DND-41 (cell line): ENCODE measurements around the gene TBL1XR1.

Source experiments
- ATAC-seq: fragments of 200-7000 bp; cut with Tn5 transposase; 3 replicates; pipeline ENCODE4 v1.9.1; 2021; ENCODE audit warnings: low read depth; ENCODE audit not compliant: insufficient read depth
- DNase-seq: peaks from one replicate; pipeline ENCODE4 v3.0.0-alpha.2; 2020
- H2AFZ ChIP-seq: 2 replicates; pipeline ENCODE4 v1.6.0; 2012; ENCODE audit warnings: low read depth, low read length
- H3K27ac ChIP-seq: 2 replicates; pipeline ENCODE4 v1.5.1; 2012; ENCODE audit warnings: low read length, inconsistent platforms
- H3K27me3 ChIP-seq: fragments of 200-600 bp; sonication (generic); 2 replicates; pipeline ENCODE4 v1.6.0; 2012; ENCODE audit warnings: low read length, mild to moderate bottlenecking, inconsistent platforms; ENCODE audit not compliant: insufficient read depth, poor library complexity
- H3K36me3 ChIP-seq: 2 replicates; pipeline ENCODE4 v1.5.1; 2012; ENCODE audit warnings: low read length, inconsistent platforms; ENCODE audit not compliant: insufficient read depth
- H3K4me1 ChIP-seq: 2 replicates; pipeline ENCODE4 v1.5.1; 2012; ENCODE audit warnings: mild to moderate bottlenecking, low read length; ENCODE audit not compliant: insufficient read depth
- H3K4me2 ChIP-seq: 2 replicates; pipeline ENCODE4 v1.6.0; 2012; ENCODE audit warnings: mild to moderate bottlenecking, moderate library complexity, low read length, inconsistent platforms; ENCODE audit not compliant: insufficient read depth
- H3K4me3 ChIP-seq, 2 experiments: fragments of 200-600 bp in 1 of 2; shearing (Covaris generic) in 1 of 2; 2 replicates each; pipeline ENCODE4 v1.5.1; 2012 to 2016; ENCODE audit warnings: inconsistent platforms in 2 of 2, low read length in 2 of 2, mild to moderate bottlenecking in 2 of 2, low read depth in 1 of 2, moderate library complexity in 1 of 2
- H3K79me2 ChIP-seq: 2 replicates; pipeline ENCODE4 v1.6.0; 2012; ENCODE audit warnings: low read length, inconsistent platforms; ENCODE audit not compliant: insufficient read depth
- H3K9ac ChIP-seq: 2 replicates; pipeline ENCODE4 v1.6.0; 2012; ENCODE audit warnings: low read depth, mild to moderate bottlenecking, inconsistent platforms, low read length, moderate library complexity
- H3K9me3 ChIP-seq: 2 replicates; pipeline ENCODE4 v1.5.1; 2012; ENCODE audit warnings: low read length, moderate library complexity, mild to moderate bottlenecking, inconsistent platforms; ENCODE audit not compliant: insufficient read depth, severe bottlenecking
- H4K20me1 ChIP-seq: 2 replicates; pipeline ENCODE4 v1.6.0; 2012; ENCODE audit warnings: low read length; ENCODE audit not compliant: insufficient read depth
- CTCF ChIP-seq: IDR thresholded peaks from 2 replicates; pipeline ENCODE4 v1.5.1; 2012; ENCODE audit warnings: borderline replicate concordance, low read length, moderate library complexity, mild to moderate bottlenecking; ENCODE audit not compliant: poor library complexity, severe bottlenecking; ENCODE audit errors: extremely low read depth
- EZH2 ChIP-seq: IDR thresholded peaks from 3 replicates; pipeline ENCODE4 v1.6.1; 2012; ENCODE audit warnings: borderline replicate concordance, low read depth, mild to moderate bottlenecking, moderate library complexity, low read length, inconsistent platforms; ENCODE audit not compliant: severe bottlenecking

TBL1XR1 gene

GRCh38 chr3:177106594-177106993 lies 90.7 kb downstream of the TBL1XR1 start:
- H2AFZ ChIP-seq: no peak overlapping the region
- H3K36me3 ChIP-seq: no peaks in the 10 kb centered on the region
- ATAC-seq: no peak
- peaks cover 21% of the 10 kb centered on the region for H3K4me1 ChIP-seq
- peaks cover 59% of the 10 kb centered on the region for H4K20me1 ChIP-seq
- peaks cover 100% of the 10 kb centered on the region for H3K79me2 ChIP-seq
- DNase-seq: no peak
- no peaks in the 10 kb centered on the region for H3K9me3 ChIP-seq
- H3K4me2 ChIP-seq: no peak overlapping the region
- TF ChIP-seq CTCF (no peak), EZH2 (no peak)
- H3K4me3 ChIP-seq: no peak overlapping the region
- H3K27ac ChIP-seq: no peak overlapping the region
- no peaks in the 10 kb centered on the region for H3K27me3 ChIP-seq
- H3K9ac ChIP-seq: no peak overlapping the region

- peaks cover 59% of the 10 kb centered on the region for H4K20me1 ChIP-seq
- no peak overlapping the region for H2AFZ ChIP-seq
- ATAC-seq: no peak
- no peak overlapping the region for H3K4me2 ChIP-seq
- DNase-seq: no peak
- H3K36me3 ChIP-seq: no peaks in the 10 kb centered on the region
- H3K27me3 ChIP-seq: no peaks in the 10 kb centered on the region
- peaks cover 17% of the 10 kb centered on the region for H3K4me1 ChIP-seq
- H3K79me2 ChIP-seq: peaks cover 100% of the 10 kb centered on the region
- no peaks in the 10 kb centered on the region for H3K9me3 ChIP-seq
- no peak overlapping the region for H3K4me3 ChIP-seq
- H3K27ac ChIP-seq: no peak overlapping the region
- TF ChIP-seq CTCF (no peak), EZH2 (no peak)
- no peak overlapping the region for H3K9ac ChIP-seq
Measured at GRCh38 chr3:177106184-177106583, 91.1 kb downstream of the TBL1XR1 start.

- no peak overlapping the region for H3K4me2 ChIP-seq
- no peaks in the 10 kb centered on the region for H3K36me3 ChIP-seq
- no peaks in the 10 kb centered on the region for H3K27me3 ChIP-seq
- H4K20me1 ChIP-seq: peaks cover 59% of the 10 kb centered on the region
- no peak overlapping the region for H2AFZ ChIP-seq
- no peak overlapping the region for H3K4me3 ChIP-seq
- ATAC-seq (no peak), DNase-seq (no peak)
- H3K9ac ChIP-seq: no peak overlapping the region
- no peaks in the 10 kb centered on the region for H3K9me3 ChIP-seq
- peaks cover 12% of the 10 kb centered on the region for H3K4me1 ChIP-seq
- TF ChIP-seq CTCF: no peak
- TF ChIP-seq EZH2: no peak
- H3K27ac ChIP-seq: no peak overlapping the region
- H3K79me2 ChIP-seq: peaks cover 100% of the 10 kb centered on the region
Measured at GRCh38 chr3:177105623-177106022, 91.7 kb downstream of the TBL1XR1 start.

GRCh38 chr3:177104299-177104992 lies 92.8 kb downstream of the TBL1XR1 start:
- Histone ChIP-seq H2AFZ (no peak overlapping the region), H3K4me1 (no peaks in the 10 kb centered on the region), H3K4me2 (no peak overlapping the region), H3K4me3 (no peak overlapping the region), H3K36me3 (no peaks in the 10 kb centered on the region), H3K9ac (no peak overlapping the region), H3K27me3 (no peaks in the 10 kb centered on the region), H3K9me3 (no peaks in the 10 kb centered on the region), H3K27ac (no peak overlapping the region), H4K20me1 (peaks cover 56% of the 10 kb centered on the region; the same call in 1 of the 2 replicates), H3K79me2 (peaks cover 100% of the 10 kb centered on the region)
- TF ChIP-seq EZH2 (no peak), CTCF (no peak)
- DNase-seq (no peak), ATAC-seq (no peak)
